Panc1 (cell line): ENCODE results near the gene ADCK2.

ENCODE experiments used
- POLR2AphosphoS5 ChIP-seq: IDR thresholded peaks from 2 replicates; pipeline ENCODE4 v1.6.1; 2012; ENCODE audit warnings: mild to moderate bottlenecking, low read depth, low read length, moderate library complexity
- TCF7L2 ChIP-seq: IDR thresholded peaks from 2 replicates; pipeline ENCODE4 v1.6.1; 2011; ENCODE audit warnings: mild to moderate bottlenecking, low read depth, low read length, inconsistent platforms
- TF ChIP-seq, protein P1 (sequence below): fragments of 450-650 bp; IDR thresholded peaks from 2 replicates; pipeline ENCODE4 v1.5.1; 2017; ENCODE audit warnings: mild to moderate bottlenecking

DNA sequence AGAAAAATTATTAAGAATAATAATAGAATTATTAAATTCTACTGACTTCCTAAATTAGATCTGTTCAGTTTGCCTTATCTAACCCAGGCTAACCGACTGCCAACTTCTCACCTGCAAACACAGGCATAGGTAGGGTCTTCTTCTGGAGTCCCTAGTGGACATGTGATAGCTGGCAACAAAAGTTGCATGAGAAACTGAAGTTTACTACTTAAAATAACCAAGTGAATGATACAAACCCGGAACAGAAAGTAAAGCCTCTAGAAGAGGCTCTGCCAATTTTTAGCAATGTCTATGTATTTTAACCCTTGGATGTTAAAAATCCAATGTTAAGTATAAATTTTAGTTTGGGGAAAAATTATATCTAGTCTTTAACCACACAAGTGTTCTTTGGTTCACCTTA, 61.4 kb downstream of the ADCK2 start:
- TF ChIP-seq, protein P1, sequence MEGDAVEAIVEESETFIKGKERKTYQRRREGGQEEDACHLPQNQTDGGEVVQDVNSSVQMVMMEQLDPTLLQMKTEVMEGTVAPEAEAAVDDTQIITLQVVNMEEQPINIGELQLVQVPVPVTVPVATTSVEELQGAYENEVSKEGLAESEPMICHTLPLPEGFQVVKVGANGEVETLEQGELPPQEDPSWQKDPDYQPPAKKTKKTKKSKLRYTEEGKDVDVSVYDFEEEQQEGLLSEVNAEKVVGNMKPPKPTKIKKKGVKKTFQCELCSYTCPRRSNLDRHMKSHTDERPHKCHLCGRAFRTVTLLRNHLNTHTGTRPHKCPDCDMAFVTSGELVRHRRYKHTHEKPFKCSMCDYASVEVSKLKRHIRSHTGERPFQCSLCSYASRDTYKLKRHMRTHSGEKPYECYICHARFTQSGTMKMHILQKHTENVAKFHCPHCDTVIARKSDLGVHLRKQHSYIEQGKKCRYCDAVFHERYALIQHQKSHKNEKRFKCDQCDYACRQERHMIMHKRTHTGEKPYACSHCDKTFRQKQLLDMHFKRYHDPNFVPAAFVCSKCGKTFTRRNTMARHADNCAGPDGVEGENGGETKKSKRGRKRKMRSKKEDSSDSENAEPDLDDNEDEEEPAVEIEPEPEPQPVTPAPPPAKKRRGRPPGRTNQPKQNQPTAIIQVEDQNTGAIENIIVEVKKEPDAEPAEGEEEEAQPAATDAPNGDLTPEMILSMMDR: no peak
- TF ChIP-seq TCF7L2: no peak
- no peak for TF ChIP-seq POLR2AphosphoS5
